GM15510 (cell line): ENCODE results near the gene FCER1A.

Experiments used
- POLR2A ChIP-seq: IDR thresholded peaks from 3 replicates; pipeline ENCODE4 v1.6.1; 2011; ENCODE audit warnings: borderline replicate concordance; ENCODE audit not compliant: insufficient read length; ENCODE audit errors: extremely low read depth

The FCER1A gene

DNA sequence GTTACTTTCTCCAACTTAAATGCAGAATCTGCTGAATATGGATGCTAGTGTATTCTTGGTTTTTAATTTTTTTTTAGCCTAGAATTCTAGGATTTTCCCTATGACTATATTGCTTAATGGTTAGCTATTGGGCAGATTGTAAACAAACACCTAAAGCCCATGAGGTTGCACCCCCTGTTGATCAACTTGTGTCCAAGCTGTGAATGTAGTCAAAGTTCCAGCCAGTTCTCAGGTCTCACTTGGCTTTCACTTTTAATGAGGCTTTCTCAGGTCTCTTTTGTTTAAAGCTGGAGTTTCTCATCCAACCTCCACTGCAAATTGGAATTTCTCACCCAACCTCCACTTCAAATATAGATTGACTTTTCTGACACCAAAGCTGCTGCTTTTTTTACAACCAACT, 35.9 kb downstream of the FCER1A start:
- TF ChIP-seq POLR2A, result no peak

DNA sequence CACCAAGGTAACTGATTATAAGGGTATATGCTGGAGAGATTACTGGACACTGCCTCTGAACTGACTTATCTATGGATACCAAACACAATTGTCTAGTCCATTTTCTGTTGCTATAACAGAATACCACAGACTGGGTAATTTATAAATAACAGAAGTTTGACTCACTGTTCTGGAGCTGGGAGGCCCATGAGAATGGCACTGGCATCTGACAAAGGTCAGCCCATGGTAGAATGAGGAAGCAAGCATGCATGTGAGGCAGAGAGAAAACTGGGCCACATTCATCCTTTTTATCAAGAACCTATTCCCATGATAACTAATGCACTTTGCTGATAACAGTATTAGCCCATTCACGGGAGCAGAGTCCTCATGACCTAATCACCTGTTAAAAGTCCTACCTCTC, 37.4 kb downstream of the FCER1A start:
- no peak for TF ChIP-seq POLR2A

GRCh38 chr1:159341736-159342135, 39.6 kb downstream of the FCER1A start:
- TF ChIP-seq POLR2A, result no peak

DNA sequence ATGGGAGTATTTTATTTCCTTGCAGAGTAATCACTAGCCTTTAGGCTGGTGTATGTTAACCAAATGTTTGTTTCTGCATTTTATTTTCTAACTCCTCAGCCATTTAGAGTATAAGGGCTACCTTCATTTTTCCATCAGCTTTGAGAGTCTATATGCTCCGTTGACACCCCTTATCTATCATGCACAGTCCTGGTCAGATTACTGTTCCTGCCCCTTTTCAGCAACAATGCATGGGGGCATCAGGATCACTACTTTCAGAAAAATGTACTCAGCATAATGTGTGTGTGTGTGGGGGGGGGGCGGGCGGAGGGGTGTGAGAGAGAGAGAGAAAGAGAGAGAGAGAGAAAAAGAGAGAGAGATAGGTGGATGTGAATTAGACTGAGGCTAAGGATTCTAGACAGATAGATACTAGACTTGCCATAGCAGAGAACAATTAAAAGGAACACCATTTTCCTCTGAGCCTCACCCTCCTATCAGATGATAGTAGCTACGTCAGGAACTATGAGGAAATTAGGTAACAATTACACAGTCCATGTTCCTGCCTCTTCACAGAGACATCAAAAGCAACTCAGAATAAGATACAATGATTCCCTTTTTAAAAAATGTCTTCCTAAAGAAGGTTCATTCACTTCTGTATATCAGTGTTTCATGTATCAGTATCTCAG, 40.8 kb downstream of the FCER1A start:
- no peak for TF ChIP-seq POLR2A

GRCh38 chr1:159352436-159352835, 50.3 kb downstream of the FCER1A start:
- TF ChIP-seq POLR2A, result no peak
